GM12873 (cell line): Measurements from ENCODE around the gene TTLL9.

ENCODE experiments used
- TF ChIP-seq, protein P1 (sequence below): IDR thresholded peaks from 2 replicates; pipeline ENCODE4 v1.5.1; 2012; ENCODE audit warnings: low read depth, mild to moderate bottlenecking, moderate library complexity, low read length, control low read depth; ENCODE audit not compliant: insufficient read depth; ENCODE audit errors: missing control alignments

TTLL9 gene

DNA sequence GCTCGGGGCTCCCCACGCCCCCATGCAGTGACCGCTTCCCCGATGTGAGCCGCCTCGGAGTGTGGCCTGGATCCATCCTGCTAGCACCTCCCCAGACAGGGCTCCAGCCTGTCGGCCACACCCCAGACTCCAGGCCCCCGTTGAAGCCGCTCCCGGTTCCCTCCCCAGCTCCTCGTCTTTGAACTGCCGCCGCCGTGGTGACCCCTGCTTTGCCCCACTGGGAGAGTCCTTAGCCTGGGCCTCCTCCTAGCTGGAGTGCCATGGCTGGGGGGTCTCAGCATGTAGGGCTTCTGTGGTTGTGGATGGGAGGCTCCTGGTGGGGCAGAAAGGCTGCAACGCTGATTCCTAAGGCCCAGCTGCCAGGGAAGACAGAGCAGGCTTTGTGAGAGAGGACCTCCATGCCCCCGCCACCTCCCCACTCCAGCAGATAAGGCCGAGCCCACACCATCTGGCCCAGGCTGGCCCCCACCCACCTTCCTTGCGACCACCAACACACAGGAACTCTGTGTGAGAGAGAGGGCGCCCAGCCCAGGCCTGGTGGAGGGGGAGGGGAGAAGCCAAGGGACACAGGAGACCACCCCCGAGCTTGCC, 36.4 kb upstream of the TTLL9 start:
- TF ChIP-seq, protein P1, sequence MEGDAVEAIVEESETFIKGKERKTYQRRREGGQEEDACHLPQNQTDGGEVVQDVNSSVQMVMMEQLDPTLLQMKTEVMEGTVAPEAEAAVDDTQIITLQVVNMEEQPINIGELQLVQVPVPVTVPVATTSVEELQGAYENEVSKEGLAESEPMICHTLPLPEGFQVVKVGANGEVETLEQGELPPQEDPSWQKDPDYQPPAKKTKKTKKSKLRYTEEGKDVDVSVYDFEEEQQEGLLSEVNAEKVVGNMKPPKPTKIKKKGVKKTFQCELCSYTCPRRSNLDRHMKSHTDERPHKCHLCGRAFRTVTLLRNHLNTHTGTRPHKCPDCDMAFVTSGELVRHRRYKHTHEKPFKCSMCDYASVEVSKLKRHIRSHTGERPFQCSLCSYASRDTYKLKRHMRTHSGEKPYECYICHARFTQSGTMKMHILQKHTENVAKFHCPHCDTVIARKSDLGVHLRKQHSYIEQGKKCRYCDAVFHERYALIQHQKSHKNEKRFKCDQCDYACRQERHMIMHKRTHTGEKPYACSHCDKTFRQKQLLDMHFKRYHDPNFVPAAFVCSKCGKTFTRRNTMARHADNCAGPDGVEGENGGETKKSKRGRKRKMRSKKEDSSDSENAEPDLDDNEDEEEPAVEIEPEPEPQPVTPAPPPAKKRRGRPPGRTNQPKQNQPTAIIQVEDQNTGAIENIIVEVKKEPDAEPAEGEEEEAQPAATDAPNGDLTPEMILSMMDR: no peak

DNA sequence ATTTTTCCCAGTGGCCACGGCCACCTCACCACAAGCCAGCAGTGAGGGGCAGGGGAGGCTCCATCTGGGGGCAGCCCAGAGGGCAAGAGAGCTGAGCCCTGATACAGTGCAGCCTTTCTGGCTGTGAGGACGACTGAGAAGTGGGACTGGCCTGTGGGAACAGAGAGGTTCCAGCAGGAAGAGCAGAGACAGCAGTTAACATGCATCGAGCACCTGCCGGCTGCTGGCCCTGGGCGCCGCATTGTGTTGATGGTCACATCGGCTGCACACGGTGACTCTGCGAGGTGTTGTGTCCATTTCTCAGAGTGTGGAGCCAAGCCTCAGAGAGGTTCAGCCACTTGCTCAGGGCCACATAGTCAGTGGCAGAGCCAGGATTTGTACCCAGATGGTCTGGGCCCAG, 34.9 kb upstream of the TTLL9 start:
- TF ChIP-seq, protein P1: no peak

DNA sequence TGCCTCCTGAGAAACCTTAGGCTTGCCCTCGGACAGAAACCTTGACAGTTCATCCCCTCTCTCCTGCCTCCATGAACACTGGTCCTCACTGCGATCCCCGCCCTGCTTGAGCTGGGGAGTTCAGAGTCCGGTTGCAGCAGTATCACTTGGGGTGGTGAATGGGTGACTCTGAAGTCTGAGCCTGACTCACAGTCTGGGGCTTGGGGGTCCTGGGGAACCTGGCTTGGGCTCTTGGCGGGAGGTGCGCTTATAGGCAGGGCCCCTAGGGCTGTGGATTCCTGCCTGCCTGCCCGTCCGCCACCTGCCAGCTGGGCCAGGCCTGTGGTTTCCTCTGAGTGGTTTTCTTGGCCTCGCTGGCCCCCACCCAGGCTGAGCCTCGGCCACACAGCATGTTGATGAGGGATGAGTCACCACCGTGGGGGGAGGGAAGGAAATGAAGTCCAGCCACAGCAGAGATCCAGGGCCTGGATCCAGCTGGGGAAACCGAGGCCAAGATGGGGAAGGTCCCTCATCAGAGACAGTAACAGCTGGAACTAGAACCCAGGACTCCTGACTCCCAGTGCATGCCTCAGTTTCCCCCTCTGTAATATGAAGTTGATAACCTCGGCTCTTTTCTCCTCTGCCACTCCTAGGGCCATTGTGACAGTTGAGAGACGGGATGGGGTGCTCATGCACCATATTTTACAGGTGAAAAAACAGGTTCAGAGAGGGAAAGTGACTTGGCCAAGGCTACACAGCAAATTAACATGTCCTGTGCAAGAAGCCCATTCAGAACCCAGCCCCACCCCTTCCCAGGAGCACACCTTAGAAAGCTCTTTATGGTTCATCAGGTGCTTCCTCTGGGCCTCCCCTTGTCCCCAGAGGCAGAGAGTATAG, 34.2 kb upstream of the TTLL9 start:
- TF ChIP-seq, protein P1: no peak

DNA sequence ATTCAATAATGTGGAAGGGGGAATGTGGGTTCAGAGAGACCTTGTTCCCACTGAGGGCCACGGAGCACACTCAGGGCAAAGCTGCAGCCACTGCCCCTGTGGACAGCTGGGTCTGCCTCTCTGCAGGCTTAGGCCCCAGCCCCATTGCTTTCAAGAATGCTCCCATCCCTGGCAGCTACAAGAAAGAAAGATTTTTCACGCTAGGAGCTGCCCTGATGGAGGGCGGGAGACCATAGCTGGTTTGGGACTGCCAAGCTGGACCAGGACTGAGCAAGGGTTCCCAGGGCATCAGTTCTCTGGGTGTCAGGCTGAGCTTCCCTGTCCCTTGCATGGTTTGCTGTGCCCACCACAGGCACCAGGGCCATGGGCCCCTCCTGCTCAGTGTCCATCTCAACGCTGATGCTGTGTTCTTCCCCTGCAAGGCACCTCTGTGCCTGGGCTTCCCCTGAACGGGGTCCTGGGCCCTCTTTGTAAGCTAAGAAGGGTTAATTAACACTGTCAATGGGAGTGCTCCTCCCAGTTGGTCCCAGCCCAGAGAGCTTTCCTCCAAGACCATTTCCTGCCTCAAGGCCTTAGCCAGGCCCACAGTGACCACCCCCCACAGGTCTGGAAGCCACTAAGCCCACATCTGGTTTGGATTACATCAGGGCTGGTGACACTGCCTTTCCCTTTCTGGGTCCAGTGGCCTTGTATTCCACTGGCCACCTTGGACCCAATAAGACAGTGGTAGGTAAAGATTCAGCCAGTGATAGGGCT, 33.4 kb upstream of the TTLL9 start:
- TF ChIP-seq, protein P1: no peak

DNA sequence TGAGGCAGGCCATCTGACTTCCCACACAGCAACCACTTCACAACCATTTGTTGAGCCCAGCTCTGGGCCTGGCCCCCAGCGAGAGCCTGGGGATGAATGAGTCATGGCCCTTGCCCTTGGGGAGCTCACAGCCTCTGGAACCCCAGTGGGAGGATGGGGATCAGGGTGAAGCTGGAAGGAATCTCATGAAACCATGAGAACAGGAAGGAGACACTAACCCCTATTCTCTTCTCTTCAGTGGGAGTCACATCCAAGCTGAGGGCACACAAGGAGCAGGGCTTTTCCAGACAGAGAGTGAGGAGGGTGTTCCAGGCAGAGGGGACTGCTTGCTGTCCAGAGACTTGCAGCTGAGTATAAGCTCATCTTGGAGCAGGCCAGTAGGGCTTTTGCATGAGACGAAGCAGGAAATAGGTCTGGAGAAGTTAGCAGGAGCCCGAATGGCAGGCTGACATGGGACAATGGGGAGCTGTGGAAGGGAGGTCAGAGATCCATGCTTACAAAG, 32.5 kb upstream of the TTLL9 start:
- TF ChIP-seq, protein P1: no peak

DNA sequence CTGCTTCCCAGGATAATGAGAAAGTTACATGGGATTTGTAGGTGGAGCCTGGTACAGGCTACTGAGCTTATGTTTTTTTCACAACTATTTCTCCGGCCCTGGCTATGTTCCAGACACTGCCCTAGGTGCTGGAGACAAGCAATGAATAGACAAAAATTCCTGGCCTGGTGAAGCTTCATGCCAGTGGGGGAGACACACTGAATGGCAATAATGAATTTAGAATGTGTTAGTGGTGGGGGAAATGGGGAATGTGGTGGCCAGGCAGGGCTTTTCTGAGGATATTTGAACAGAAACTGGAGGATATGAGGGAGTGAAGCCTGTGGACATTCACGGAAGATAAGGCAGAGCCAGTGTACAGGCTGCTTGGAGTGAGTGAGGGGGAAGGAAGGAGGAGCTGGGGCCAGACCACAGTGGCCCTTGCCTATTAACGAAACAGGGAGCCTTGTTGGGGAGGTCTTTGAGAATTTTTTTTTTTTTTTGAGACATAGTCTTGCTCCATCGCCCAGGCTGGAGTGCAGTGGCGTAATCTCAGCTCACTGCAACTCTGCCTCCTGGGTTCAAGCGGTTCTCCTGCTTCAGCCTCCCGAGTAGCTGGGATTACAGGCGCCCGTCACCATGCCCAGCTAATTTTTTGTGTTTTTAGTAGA, 31.7 kb upstream of the TTLL9 start:
- TF ChIP-seq, protein P1: no peak
